GM18499 (cell line): ENCODE measurements around the gene CCDC85B.
A peak's percentile ranks its signal among the peaks of the same experiment; 100 is the strongest.

Source experiments
- ATAC-seq: cut with Tn5 transposase; IDR thresholded peaks from one replicate; pipeline ENCODE4 v1.9.1; 2021; ENCODE audit warnings: moderate number of reproducible peaks; ENCODE audit not compliant: insufficient read depth, unreplicated experiment

The CCDC85B gene

GRCh38 chr11:65867284-65868071 is 23.0 kb upstream of the CCDC85B start:
- no peak for ATAC-seq

GRCh38 chr11:65868076-65868667 is 22.3 kb upstream of the CCDC85B start:
- no peak for ATAC-seq

- ATAC-seq, result no peak
These were observed 21.6 kb upstream of the CCDC85B start for GRCh38 chr11:65868907-65869306.

GRCh38 chr11:65869643-65870306 is 20.7 kb upstream of the CCDC85B start:
- no peak for ATAC-seq

- no peak for ATAC-seq
These were observed 20.2 kb upstream of the CCDC85B start for GRCh38 chr11:65870307-65870658.

GRCh38 chr11:65870706-65871681 is 19.5 kb upstream of the CCDC85B start:
- ATAC-seq, result no peak

- no peak for ATAC-seq
These were observed 18.5 kb upstream of the CCDC85B start for GRCh38 chr11:65871811-65872548.

- no peak for ATAC-seq
These were observed 17.7 kb upstream of the CCDC85B start, which contains the start of gene EFEMP2 for GRCh38 chr11:65872586-65873317. Gene EFEMP2, minus strand, starts transcription at chr11:65872800. Its CDS starts 446 bp downstream, at chr11:65872354.

- peak; percentile 46 for ATAC-seq
These were observed 16.9 kb upstream of the CCDC85B start for GRCh38 chr11:65873318-65874156.

GRCh38 chr11:65879617-65880016 is 10.9 kb upstream of the CCDC85B start, which contains the start of gene CTSW:
Gene CTSW, plus strand, starts transcription at chr11:65879837. Its CDS starts 18 bp downstream, at chr11:65879855.
- ATAC-seq, result no peak

- no peak for ATAC-seq
These were observed 10.4 kb upstream of the CCDC85B start for GRCh38 chr11:65880027-65880426.

GRCh38 chr11:65880844-65881421 is 9.5 kb upstream of the CCDC85B start:
- ATAC-seq, result no peak

GRCh38 chr11:65882120-65883057 is 8.1 kb upstream of the CCDC85B start:
- ATAC-seq, result no peak

GRCh38 chr11:65883058-65883761 is 7.3 kb upstream of the CCDC85B start:
- no peak for ATAC-seq

GRCh38 chr11:65883786-65884715 is 6.4 kb upstream of the CCDC85B start:
- no peak for ATAC-seq
